Muscle layer of duodenum (tissue), 2 donors: ENCODE data around the gene SCAMP2.

ENCODE experiments used
- H3K27ac ChIP-seq: one replicate; pipeline ENCODE4 v1.7.0; 2013; ENCODE audit warnings: mild to moderate bottlenecking, low read length
- H3K27me3 ChIP-seq: one replicate; pipeline ENCODE4 v1.7.0; 2013; ENCODE audit warnings: low read depth, mild to moderate bottlenecking, control low read depth, low read length
- H3K36me3 ChIP-seq, 2 donors: one replicate each; pipeline ENCODE4 v1.7.0; 2013; ENCODE audit warnings: low read length in 2 of 2, control low read depth in 1 of 2, mild to moderate bottlenecking in 1 of 2; ENCODE audit not compliant: insufficient read depth in 2 of 2, control insufficient read depth in 1 of 2
- H3K4me1 ChIP-seq, 2 donors: one replicate each; pipeline ENCODE4 v1.7.0; 2013; ENCODE audit warnings: low read length in 2 of 2, mild to moderate bottlenecking in 2 of 2, control low read depth in 1 of 2, moderate library complexity in 1 of 2; ENCODE audit not compliant: insufficient read depth in 2 of 2, control insufficient read depth in 1 of 2
- H3K4me3 ChIP-seq, 2 donors: one replicate each; pipeline ENCODE4 v1.7.0; 2013; ENCODE audit warnings: low read length in 2 of 2, low read depth in 1 of 2, mild to moderate bottlenecking in 1 of 2
- H3K9me3 ChIP-seq, 2 donors: one replicate each; pipeline ENCODE4 v1.7.0; 2013; ENCODE audit warnings: low read length in 2 of 2, control low read depth in 1 of 2, mild to moderate bottlenecking in 1 of 2; ENCODE audit not compliant: control insufficient read depth in 1 of 2
- donor health status: healthy.

Gene SCAMP2

GRCh38 chr15:74815121-74815934 lies 57.8 kb downstream of the SCAMP2 start:
- H3K9me3 ChIP-seq = no peaks in the 10 kb centered on the region
- no peaks in the 10 kb centered on the region for H3K36me3 ChIP-seq
- H3K4me1 ChIP-seq = peaks cover 0 to 5% of the 10 kb centered on the region in 2 donors
- no peak overlapping the region for H3K4me3 ChIP-seq
- H3K27me3 ChIP-seq = no peaks in the 10 kb centered on the region
- no peak overlapping the region for H3K27ac ChIP-seq

GRCh38 chr15:74812533-74812932 lies 60.6 kb downstream of the SCAMP2 start, which contains the start of gene LMAN1L:
Gene LMAN1L, plus strand, starts transcription at chr15:74812835. Its CDS starts 20 bp downstream, at chr15:74812855.
- no peak within 1 kb of the TSS for H3K4me3 ChIP-seq
- H3K9me3 ChIP-seq = no peaks in the 10 kb centered on the region
- H3K27ac ChIP-seq = no peak within 1 kb of the TSS
- H3K27me3 ChIP-seq = no peaks in the 10 kb centered on the region
- peaks cover 0 to 5% of the 10 kb centered on the region in 2 donors for H3K4me1 ChIP-seq
- no peaks in the 10 kb centered on the region for H3K36me3 ChIP-seq

- peaks cover 0 to 2% of the 10 kb centered on the region in 2 donors for H3K4me1 ChIP-seq
- no peaks in the 10 kb centered on the region for H3K36me3 ChIP-seq
- no peak overlapping the region for H3K27ac ChIP-seq
- no peak overlapping the region for H3K4me3 ChIP-seq
- no peaks in the 10 kb centered on the region for H3K27me3 ChIP-seq
- no peaks in the 10 kb centered on the region for H3K9me3 ChIP-seq
Measured at GRCh38 chr15:74809956-74810355, 63.2 kb downstream of the SCAMP2 start.

GRCh38 chr15:74809242-74809641 lies 63.9 kb downstream of the SCAMP2 start:
- H3K4me1 ChIP-seq = no peaks in the 10 kb centered on the region
- H3K9me3 ChIP-seq = no peaks in the 10 kb centered on the region
- no peaks in the 10 kb centered on the region for H3K27me3 ChIP-seq
- no peak overlapping the region for H3K27ac ChIP-seq
- no peak overlapping the region for H3K4me3 ChIP-seq
- H3K36me3 ChIP-seq = peaks cover 0 to under 1% of the 10 kb centered on the region in 2 donors

- no peak overlapping the region for H3K27ac ChIP-seq
- H3K4me3 ChIP-seq = no peak overlapping the region
- no peaks in the 10 kb centered on the region for H3K4me1 ChIP-seq
- no peaks in the 10 kb centered on the region for H3K27me3 ChIP-seq
- peaks cover 0 to 5% of the 10 kb centered on the region in 2 donors for H3K36me3 ChIP-seq
- H3K9me3 ChIP-seq = no peaks in the 10 kb centered on the region
Measured at GRCh38 chr15:74808840-74809229, 64.3 kb downstream of the SCAMP2 start.

GRCh38 chr15:74808078-74808839 lies 64.9 kb downstream of the SCAMP2 start:
- no peak overlapping the region for H3K27ac ChIP-seq
- H3K4me3 ChIP-seq = no peak overlapping the region

GRCh38 chr15:74807282-74807681 lies 65.9 kb downstream of the SCAMP2 start:
- H3K27me3 ChIP-seq = no peaks in the 10 kb centered on the region
- no peak overlapping the region for H3K4me3 ChIP-seq
- no peaks in the 10 kb centered on the region for H3K9me3 ChIP-seq
- H3K4me1 ChIP-seq = no peaks in the 10 kb centered on the region
- peaks cover 12 to 15% of the 10 kb centered on the region in 2 donors for H3K36me3 ChIP-seq
- no peak overlapping the region for H3K27ac ChIP-seq

More at GRCh38 chr15:74808078-74808839, 64.9 kb downstream of the SCAMP2 start:
- Histone ChIP-seq H3K27me3 (no peaks in the 10 kb centered on the region), H3K9me3 (no peaks in the 10 kb centered on the region), H3K36me3 (peaks cover 5 to 10% of the 10 kb centered on the region in 2 donors), H3K4me1 (no peaks in the 10 kb centered on the region)

GRCh38 chr15:74804935-74805334 lies 68.2 kb downstream of the SCAMP2 start:
- Histone ChIP-seq H3K27ac (no peak overlapping the region), H3K36me3 (peaks cover 25 to 29% of the 10 kb centered on the region in 2 donors), H3K4me3 (no peak overlapping the region), H3K9me3 (no peaks in the 10 kb centered on the region), H3K27me3 (no peaks in the 10 kb centered on the region), H3K4me1 (peaks cover 1 to 7% of the 10 kb centered on the region in 2 donors)

GRCh38 chr15:74802862-74803447 lies 70.2 kb downstream of the SCAMP2 start:
- no peaks in the 10 kb centered on the region for H3K9me3 ChIP-seq
- no peak overlapping the region for H3K27ac ChIP-seq
- H3K4me3 ChIP-seq = no peak overlapping the region
- H3K4me1 ChIP-seq = peaks cover 4 to 11% of the 10 kb centered on the region in 2 donors
- H3K36me3 ChIP-seq = peaks cover 32 to 45% of the 10 kb centered on the region in 2 donors
- H3K27me3 ChIP-seq = no peaks in the 10 kb centered on the region

GRCh38 chr15:74802290-74802689 lies 70.9 kb downstream of the SCAMP2 start:
- peaks cover 32 to 45% of the 10 kb centered on the region in 2 donors for H3K36me3 ChIP-seq
- H3K4me1 ChIP-seq = peaks cover 4 to 11% of the 10 kb centered on the region in 2 donors
- no peak overlapping the region for H3K27ac ChIP-seq
- no peaks in the 10 kb centered on the region for H3K9me3 ChIP-seq
- H3K27me3 ChIP-seq = no peaks in the 10 kb centered on the region
- H3K4me3 ChIP-seq = no peak overlapping the region
